HUES6 (cell line): ENCODE data around the gene VSIG4.

Source experiments
- H3K27ac ChIP-seq: 2 replicates; pipeline ENCODE4 v1.7.0; 2013; ENCODE audit warnings: low read depth, mild to moderate bottlenecking, low read length, inconsistent platforms
- H3K27me3 ChIP-seq: 2 replicates; pipeline ENCODE4 v1.6.1; 2013; ENCODE audit warnings: low read length; ENCODE audit not compliant: control insufficient read depth, insufficient read depth
- H3K36me3 ChIP-seq: 2 replicates; pipeline ENCODE4 v1.6.1; 2013; ENCODE audit warnings: low read length; ENCODE audit not compliant: control insufficient read depth, insufficient read depth
- H3K4me1 ChIP-seq: 2 replicates; pipeline ENCODE4 v1.6.1; 2013; ENCODE audit warnings: low read length; ENCODE audit not compliant: control insufficient read depth, insufficient read depth
- H3K4me3 ChIP-seq: 2 replicates; pipeline ENCODE4 v1.5.1; 2013; ENCODE audit warnings: low read depth, low read length
- H3K9ac ChIP-seq: one replicate; pipeline ENCODE4 v1.6.1; 2013; ENCODE audit warnings: mild to moderate bottlenecking, low read length
- H3K9me3 ChIP-seq: 2 replicates; pipeline ENCODE4 v1.6.1; 2013; ENCODE audit warnings: low read depth, low read length; ENCODE audit not compliant: control insufficient read depth, insufficient read depth

The VSIG4 gene

GRCh38 chrX:66008328-66008970 is 31.4 kb downstream of the VSIG4 start:
- no peak overlapping the region for H3K9ac ChIP-seq
- H3K27ac ChIP-seq, result no peak overlapping the region
- no peaks in the 10 kb centered on the region for H3K4me1 ChIP-seq
- peaks cover 7% of the 10 kb centered on the region; the same call in 1 of the 2 replicates for H3K9me3 ChIP-seq
- no peaks in the 10 kb centered on the region for H3K36me3 ChIP-seq
- no peaks in the 10 kb centered on the region for H3K27me3 ChIP-seq
- no peak overlapping the region for H3K4me3 ChIP-seq

GRCh38 chrX:66007851-66008250 is 32.0 kb downstream of the VSIG4 start:
- no peak overlapping the region for H3K27ac ChIP-seq
- H3K4me1 ChIP-seq, result no peaks in the 10 kb centered on the region
- peaks cover 7% of the 10 kb centered on the region; the same call in 1 of the 2 replicates for H3K9me3 ChIP-seq
- H3K9ac ChIP-seq, result no peak overlapping the region
- no peak overlapping the region for H3K4me3 ChIP-seq
- H3K36me3 ChIP-seq, result no peaks in the 10 kb centered on the region
- H3K27me3 ChIP-seq, result no peaks in the 10 kb centered on the region

- no peak overlapping the region for H3K4me3 ChIP-seq
- no peak overlapping the region for H3K27ac ChIP-seq
- H3K27me3 ChIP-seq, result no peaks in the 10 kb centered on the region
- no peaks in the 10 kb centered on the region; the same call in 1 of the 2 replicates for H3K4me1 ChIP-seq
- no peaks in the 10 kb centered on the region for H3K36me3 ChIP-seq
- H3K9ac ChIP-seq, result no peak overlapping the region
- H3K9me3 ChIP-seq, result peaks cover 5% of the 10 kb centered on the region; the same call in 1 of the 2 replicates
Measured at GRCh38 chrX:66005830-66006449, 33.9 kb downstream of the VSIG4 start.

- no peak overlapping the region for H3K4me3 ChIP-seq
- no peaks in the 10 kb centered on the region; the same call in 1 of the 2 replicates for H3K4me1 ChIP-seq
- peaks cover 5% of the 10 kb centered on the region; the same call in 1 of the 2 replicates for H3K9me3 ChIP-seq
- H3K27ac ChIP-seq, result no peak overlapping the region
- no peak overlapping the region for H3K9ac ChIP-seq
- H3K36me3 ChIP-seq, result no peaks in the 10 kb centered on the region
- H3K27me3 ChIP-seq, result no peaks in the 10 kb centered on the region
Measured at GRCh38 chrX:66004928-66005829, 34.7 kb downstream of the VSIG4 start.

- Histone ChIP-seq H3K9ac (no peak overlapping the region), H3K9me3 (peaks cover 11% of the 10 kb centered on the region; the same call in 1 of the 2 replicates), H3K4me1 (no peaks in the 10 kb centered on the region; the same call in 1 of the 2 replicates), H3K4me3 (no peak overlapping the region), H3K27me3 (no peaks in the 10 kb centered on the region), H3K27ac (no peak overlapping the region), H3K36me3 (no peaks in the 10 kb centered on the region)
Measured at GRCh38 chrX:66002824-66003680, 36.8 kb downstream of the VSIG4 start.

- H3K4me1 ChIP-seq, result no peaks in the 10 kb centered on the region; the same call in 1 of the 2 replicates
- H3K9me3 ChIP-seq, result peaks cover 13% of the 10 kb centered on the region; the same call in 1 of the 2 replicates
- H3K9ac ChIP-seq, result no peak overlapping the region
- H3K27me3 ChIP-seq, result no peaks in the 10 kb centered on the region
- no peak overlapping the region for H3K27ac ChIP-seq
- no peak overlapping the region for H3K4me3 ChIP-seq
- no peaks in the 10 kb centered on the region for H3K36me3 ChIP-seq
Measured at GRCh38 chrX:66001596-66001995, 38.3 kb downstream of the VSIG4 start.

- no peak overlapping the region for H3K27ac ChIP-seq
- H3K4me3 ChIP-seq, result no peak overlapping the region
- H3K4me1 ChIP-seq, result no peaks in the 10 kb centered on the region; the same call in 1 of the 2 replicates
- peaks cover 9% of the 10 kb centered on the region; the same call in 1 of the 2 replicates for H3K9me3 ChIP-seq
- H3K27me3 ChIP-seq, result no peaks in the 10 kb centered on the region
- H3K9ac ChIP-seq, result no peak overlapping the region
- H3K36me3 ChIP-seq, result no peaks in the 10 kb centered on the region
Measured at GRCh38 chrX:66000628-66001272, 39.1 kb downstream of the VSIG4 start.

- Histone ChIP-seq H3K9me3 (peaks cover 9% of the 10 kb centered on the region; the same call in 1 of the 2 replicates), H3K27ac (no peak overlapping the region)
Measured at GRCh38 chrX:66000178-66000577, 39.7 kb downstream of the VSIG4 start.

GRCh38 chrX:65999563-66000148 is 40.2 kb downstream of the VSIG4 start:
- no peak overlapping the region for H3K27ac ChIP-seq
- H3K36me3 ChIP-seq, result no peaks in the 10 kb centered on the region
- no peaks in the 10 kb centered on the region; the same call in 1 of the 2 replicates for H3K4me1 ChIP-seq
- H3K9ac ChIP-seq, result no peak overlapping the region
- H3K27me3 ChIP-seq, result no peaks in the 10 kb centered on the region
- peaks cover 9% of the 10 kb centered on the region; the same call in 1 of the 2 replicates for H3K9me3 ChIP-seq
- H3K4me3 ChIP-seq, result no peak overlapping the region

More at GRCh38 chrX:66000178-66000577, 39.7 kb downstream of the VSIG4 start:
- Histone ChIP-seq H3K4me1 (no peaks in the 10 kb centered on the region; the same call in 1 of the 2 replicates), H3K36me3 (no peaks in the 10 kb centered on the region), H3K4me3 (no peak overlapping the region), H3K27me3 (no peaks in the 10 kb centered on the region), H3K9ac (no peak overlapping the region)
